ENCODE measurements around the gene STPG3.
"Not testable (repeated sequence)": the region's sequence is repeated elsewhere in the genome, so short reads cannot be mapped to it uniquely, and the experiment has no call there.

STPG3 gene

DNA sequence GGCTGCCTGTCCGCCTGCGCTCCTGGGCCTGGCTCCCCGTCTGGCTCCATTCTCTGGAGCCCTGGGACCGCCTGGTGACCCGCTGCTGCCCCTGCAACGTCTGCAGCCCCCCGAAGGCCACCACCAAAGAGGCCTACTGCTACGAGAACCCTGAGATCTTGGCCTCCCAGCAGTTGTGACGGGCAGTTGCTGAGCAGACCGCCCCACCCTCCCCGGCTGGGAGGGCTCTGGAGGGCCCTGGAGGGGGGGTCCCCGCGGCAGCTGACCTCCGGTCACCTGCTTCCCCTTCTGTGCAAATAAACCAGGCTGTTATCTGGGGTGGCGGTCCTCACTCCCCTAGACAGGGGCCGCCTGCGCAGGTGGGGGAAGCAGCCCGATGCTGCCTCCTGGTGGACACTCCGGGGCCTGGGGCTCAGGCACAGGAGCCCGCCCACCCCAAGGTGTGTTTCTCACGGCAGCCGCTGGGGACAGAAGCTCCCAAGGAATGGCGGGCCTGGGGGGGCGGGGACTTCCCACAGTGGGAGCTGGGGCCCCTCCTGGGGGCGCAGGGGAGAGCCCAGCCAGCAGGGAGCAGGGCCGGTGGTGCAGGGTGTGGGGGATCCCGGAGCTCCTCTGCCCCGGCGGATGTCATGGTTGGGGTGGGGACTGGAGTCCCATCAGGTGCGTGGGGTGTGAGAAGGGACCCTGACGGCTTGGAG lies 14.7 kb upstream of the STPG3 start:
- FAIRE-seq (no peak), DNase-seq (ENCODE audit: insufficient read length, low spot score) (peak; percentile 100)
- TF ChIP-seq, protein P1, sequence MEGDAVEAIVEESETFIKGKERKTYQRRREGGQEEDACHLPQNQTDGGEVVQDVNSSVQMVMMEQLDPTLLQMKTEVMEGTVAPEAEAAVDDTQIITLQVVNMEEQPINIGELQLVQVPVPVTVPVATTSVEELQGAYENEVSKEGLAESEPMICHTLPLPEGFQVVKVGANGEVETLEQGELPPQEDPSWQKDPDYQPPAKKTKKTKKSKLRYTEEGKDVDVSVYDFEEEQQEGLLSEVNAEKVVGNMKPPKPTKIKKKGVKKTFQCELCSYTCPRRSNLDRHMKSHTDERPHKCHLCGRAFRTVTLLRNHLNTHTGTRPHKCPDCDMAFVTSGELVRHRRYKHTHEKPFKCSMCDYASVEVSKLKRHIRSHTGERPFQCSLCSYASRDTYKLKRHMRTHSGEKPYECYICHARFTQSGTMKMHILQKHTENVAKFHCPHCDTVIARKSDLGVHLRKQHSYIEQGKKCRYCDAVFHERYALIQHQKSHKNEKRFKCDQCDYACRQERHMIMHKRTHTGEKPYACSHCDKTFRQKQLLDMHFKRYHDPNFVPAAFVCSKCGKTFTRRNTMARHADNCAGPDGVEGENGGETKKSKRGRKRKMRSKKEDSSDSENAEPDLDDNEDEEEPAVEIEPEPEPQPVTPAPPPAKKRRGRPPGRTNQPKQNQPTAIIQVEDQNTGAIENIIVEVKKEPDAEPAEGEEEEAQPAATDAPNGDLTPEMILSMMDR (IDR thresholded peaks at IDR 0.05; ENCODE audit: insufficient read depth, missing control alignments): peak; percentile 93

DNA sequence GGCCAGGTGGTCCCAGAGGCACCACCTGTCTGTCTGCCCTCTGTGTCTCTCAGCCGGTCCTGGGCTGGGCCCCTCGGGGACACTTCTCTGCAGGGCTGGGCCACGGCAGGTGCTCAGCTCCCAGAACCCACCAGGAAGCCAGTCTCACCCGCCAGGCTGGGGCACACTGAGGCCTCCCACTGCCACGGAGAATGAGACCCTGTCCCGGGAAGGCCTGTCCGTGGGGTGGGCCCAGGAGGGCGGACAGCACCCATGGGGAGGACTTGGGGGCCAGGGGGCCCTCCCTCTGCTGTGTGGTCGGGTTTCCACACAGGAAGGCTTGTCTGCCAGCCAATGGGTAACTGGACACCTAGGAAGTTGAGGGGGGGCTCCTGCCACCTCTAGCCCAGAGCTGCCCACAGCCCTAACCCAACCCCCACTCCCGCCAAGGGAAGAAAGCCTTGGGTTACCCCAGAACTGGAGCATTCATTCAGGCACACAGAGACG lies 14.1 kb upstream of the STPG3 start:
- DNase-seq (ENCODE audit: insufficient read length, low spot score) (no peak), FAIRE-seq (no peak)
- TF ChIP-seq, protein P1 (IDR thresholded peaks at IDR 0.05; ENCODE audit: insufficient read depth, missing control alignments): no peak

DNA sequence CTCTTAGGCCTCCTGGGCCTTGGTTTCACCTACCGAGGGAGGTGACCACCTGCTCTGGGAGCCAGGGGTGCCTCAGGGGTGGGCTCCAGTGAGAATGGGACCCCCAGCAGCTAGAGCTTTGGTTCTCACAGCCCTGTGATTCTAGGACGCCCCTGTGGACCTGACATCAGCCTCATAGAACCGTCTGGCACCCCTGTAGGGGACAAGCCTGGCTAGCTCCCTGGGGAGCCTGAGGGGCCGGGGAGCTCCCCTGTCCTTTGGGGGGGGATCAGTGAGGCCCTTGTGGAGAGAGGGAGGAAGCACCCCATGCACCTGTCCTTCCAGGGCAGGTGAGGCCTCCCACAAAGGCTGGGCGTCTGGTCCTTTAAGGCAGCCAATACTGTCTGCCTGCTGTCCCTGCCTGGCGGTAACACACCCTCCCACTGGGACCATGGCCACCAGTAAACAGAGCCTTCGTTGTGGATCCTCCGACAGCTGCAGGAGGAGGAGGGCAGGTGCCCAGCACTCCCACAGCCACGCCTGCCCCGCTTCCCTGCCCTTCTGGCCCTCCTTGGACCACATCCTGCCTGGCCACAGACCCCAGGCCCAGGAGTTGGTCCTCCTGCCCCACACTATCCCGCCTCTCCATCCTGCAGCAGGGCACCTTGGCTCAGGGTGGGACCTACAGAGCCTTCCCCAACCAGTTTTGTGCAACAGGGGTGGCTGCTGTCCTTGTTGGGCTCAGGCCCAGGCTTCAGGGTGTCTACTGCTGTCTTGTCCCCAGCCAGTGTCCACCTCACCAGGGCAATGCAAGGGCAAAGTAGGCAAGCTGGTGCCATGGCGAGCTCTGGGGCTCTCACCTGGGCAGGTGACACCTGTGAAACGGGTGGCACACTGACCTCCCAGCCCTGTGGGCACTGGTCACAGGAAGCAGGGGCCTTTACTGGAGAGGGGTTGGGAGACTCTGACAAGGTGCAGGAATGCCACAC lies 13.0 kb upstream of the STPG3 start:
- DNase-seq (ENCODE audit: insufficient read length, low spot score) (no peak), FAIRE-seq (no peak)
- TF ChIP-seq, protein P1 (IDR thresholded peaks at IDR 0.05; ENCODE audit: insufficient read depth, missing control alignments): no peak

DNA sequence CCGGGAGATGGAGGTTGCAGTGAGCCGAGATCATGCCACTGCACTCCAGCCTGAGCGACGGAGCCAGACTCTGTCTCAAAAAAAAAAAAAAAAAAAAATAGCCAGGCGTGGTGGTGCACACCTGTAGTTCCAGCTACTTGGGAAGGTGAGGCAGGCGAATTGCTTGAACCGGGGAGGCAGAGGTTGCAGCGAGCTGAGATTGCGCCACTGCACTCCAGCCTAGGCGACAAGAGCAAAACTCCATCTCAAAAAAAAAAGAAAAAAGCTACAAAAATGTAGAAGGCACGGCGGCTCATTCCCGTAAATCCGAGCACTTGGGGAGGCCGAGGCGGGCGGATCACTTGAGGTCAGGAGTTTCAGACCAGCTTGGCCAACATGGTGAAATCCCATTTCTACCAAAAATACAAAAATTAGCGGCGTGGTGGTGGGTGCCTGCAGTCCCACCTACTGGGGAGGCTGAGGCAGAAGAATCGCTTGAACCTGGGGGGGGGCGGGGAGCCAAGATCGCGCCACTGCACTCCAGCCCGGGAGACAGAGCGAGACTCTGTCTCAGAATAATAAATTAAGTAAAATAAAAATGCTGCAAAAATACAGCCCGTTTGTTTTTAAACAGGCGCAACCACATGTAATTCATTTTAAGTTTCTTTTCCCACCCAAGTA lies 11.4 kb upstream of the STPG3 start:
- not testable (repeated sequence) for FAIRE-seq; DNase-seq (ENCODE audit: insufficient read length, low spot score)

DNA sequence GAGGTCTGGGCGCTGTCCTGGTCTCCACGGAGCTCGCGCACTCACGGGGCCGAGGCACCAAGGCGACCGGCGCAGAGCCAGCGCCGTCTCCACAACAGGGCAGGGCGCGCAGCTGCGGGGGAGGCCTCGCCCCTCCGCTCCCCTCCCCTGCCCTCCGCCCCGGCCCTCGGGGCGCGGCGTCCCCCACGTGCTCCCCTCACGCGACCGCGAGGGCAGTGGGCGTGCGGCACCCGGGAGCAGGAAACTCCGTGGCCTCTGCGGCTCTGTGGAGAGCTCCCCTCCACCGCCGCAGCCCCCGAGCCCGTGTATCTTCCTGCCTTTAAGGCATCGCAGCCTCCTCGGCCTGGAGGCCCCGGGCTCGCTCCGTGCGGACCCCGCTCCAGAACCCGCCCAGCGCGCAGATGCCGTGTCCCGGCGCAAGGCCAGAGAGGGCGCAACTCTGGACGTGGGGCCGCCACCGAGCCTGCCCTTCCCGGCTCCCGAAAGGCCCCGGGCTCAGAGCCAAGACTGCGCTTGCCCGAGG lies 10.7 kb upstream of the STPG3 start:
- FAIRE-seq: no peak
- TF ChIP-seq, protein P1 (IDR thresholded peaks at IDR 0.05; ENCODE audit: insufficient read depth, missing control alignments): peak; percentile 3
- DNase-seq (ENCODE audit: insufficient read length, low spot score): no peak

DNA sequence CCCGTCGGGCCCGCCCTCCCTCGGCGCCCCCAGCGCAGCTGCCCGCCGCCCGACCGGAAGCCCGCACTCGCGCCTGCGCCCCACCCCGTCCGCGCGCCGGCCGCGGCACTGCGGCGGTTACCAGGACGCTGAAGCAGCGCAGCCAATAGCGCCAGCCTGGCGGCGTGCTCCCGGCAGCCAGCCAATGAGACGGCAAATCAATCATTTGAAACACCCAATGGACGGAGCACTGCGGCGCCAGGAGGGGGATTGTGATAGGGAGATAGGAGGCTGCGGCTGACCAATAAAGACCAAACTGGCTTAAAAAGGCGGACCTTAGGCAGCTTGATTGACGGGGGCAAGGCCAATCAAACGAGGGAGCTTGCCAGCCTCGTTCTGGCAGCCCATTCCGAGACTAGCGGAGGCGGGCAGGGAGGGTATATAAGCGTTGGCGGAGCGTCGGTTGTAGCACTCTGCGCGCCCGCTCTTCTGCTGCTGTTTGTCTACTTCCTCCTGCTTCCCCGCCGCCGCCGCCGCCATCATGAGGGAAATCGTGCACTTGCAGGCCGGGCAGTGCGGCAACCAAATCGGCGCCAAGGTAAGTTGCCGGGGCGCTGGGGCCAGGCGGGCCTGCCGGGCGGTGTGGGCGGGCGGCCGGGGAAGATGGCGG lies 10.1 kb upstream of the STPG3 start, which contains the start of gene TUBB4B:
TSS of gene TUBB4B (plus strand) at position 447 of the 649 bp plus-strand sequence. CDS start at position 521, 74 bp downstream.
- peak; percentile 81 for FAIRE-seq

More for the DNA sequence above, 10.1 kb upstream of the STPG3 start, which contains the start of gene TUBB4B:
- DNase-seq (ENCODE audit: insufficient read length, low spot score): peak; percentile 96
- TF ChIP-seq, protein P1 (IDR thresholded peaks at IDR 0.05; ENCODE audit: insufficient read depth, missing control alignments): no peak
